ENCODE measurements around the gene TTC39C.
"Not testable (repeated sequence)": the region's sequence is repeated elsewhere in the genome, so short reads cannot be mapped to it uniquely, and the experiment has no call there.

The TTC39C gene

DNA sequence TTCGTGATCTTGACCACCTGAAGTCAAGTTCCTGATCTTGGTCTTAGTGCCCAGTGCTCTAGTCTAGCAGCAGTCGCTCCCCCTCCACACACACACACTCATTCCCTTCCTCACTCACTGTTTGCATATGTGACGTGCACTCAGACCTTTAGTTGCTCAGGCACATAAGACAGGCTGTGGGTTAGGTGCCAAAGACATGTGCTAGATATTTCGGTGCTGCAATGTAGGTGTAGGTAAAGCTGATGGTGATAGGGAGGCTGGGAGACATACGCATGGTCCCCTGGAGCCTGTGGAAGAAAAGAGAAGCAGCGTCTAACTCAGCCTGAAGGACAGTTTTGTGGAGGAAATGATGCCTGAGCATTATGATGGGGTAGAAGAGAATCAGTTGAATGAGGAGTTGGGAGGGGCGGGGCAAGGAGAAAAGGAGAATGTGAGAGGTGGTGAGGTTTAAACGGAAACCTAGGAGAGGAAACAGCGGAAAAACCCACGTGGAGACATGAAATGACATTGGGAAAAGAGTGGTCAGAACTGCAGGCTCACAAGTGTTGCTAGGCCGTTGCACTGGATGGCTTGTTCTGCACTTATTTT is 3.8 kb downstream of the TTC39C start:
- DNase-seq (ENCODE audit: low spot score): no peak

DNA sequence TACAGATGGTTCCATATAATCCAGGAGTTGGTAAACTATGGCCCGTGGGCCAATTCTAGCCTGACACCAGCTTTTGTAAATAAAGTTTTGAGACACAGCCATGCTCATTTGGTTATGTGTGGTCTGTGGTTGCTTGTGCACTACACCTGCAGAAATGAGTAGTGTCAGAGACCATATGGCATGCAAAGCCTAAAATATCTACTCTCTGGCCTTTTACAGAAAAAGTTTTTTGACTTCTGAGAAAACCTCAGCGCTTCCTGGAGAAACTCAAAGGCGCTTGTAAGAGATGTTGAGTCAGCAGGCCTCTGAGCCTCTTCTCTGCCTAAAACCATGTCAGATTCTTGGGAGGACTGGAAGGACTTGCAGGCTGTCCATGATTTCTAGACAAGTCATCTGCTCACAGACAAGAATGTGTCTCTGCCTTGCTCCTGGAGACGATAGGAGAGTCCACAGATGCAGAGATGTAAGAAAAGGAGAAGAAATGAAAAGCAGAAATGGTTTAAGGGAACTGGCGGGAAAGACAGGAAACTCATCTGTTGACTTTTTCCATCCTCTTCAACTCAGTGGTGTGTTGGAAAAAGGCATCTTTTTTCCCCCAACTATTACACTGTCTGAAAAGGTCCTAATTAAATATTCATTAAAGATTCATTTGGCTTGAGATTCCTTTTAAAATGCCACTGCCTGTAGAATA is 5.2 kb downstream of the TTC39C start:
- no peak for DNase-seq (ENCODE audit: low spot score)

DNA sequence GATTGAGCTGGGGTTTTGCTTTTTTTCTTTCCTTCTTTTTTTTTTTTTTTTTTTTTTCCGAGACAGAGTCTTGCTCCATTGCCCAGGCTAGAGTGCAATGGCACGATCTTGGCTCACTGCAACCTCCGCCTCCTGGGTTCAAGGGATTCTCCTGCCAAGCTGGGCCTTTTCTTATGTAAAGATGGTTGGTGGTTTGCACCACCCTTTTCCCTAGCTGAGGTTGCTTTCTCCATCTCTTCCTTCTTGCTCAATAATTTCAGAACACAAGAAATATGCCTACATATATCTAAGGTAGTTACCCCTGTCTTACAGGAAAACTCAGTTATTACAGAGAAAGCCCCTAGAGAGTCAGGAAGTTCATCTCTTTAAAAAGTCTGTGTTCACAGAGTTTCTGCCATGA is 7.0 kb downstream of the TTC39C start:
- DNase-seq (ENCODE audit: low spot score): no peak

DNA sequence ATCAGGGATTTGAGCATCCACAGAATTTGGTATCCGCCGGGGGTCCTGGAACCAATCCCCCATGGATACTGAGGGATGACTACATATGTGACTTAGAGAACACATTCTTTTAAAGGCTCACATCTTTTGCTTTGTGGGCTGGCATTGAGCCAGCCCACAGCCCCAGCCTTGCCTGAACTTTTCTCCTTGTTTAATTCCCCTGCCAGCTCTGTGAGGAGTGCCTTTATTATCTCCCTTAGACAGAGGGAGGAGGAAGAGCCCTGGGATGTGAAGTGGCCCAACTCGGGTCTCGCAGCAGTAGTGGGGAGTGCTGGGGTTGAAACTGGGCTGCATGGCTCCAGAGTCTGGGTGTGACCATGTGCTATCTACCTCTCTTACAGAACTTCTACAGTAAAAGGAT is 7.6 kb downstream of the TTC39C start:
- no peak for DNase-seq (ENCODE audit: low spot score)

DNA sequence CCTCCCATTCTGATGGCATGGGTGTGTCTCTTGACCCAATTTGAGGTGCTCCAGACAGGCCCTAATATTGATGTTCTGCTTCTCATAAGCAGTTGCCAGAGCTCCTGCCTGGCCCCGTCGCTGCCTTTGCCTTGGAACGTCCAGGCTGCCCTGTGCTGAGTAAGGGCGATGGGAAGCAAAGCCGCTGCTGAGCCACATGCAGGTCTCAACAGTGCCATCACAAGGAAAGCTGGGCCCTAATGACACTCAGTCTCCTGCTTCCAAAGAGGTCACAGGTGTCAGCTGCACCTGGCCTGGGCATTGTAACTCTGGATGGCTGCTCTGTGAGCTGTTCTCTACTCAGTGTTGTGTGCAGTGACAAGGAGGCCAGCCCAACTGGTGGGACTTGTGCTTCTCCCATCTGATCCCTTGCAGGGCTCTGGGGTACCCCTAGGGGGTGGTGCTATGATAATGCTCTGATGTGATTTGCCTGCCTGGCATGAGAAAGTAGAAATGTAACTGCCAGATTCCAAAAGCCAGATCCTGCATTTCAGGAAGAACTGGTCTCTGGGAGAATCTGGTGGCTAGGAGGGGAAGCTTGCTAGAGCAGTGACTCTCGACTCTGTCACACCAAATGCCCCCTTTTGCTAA is 8.7 kb downstream of the TTC39C start:
- no peak for DNase-seq (ENCODE audit: low spot score)

DNA sequence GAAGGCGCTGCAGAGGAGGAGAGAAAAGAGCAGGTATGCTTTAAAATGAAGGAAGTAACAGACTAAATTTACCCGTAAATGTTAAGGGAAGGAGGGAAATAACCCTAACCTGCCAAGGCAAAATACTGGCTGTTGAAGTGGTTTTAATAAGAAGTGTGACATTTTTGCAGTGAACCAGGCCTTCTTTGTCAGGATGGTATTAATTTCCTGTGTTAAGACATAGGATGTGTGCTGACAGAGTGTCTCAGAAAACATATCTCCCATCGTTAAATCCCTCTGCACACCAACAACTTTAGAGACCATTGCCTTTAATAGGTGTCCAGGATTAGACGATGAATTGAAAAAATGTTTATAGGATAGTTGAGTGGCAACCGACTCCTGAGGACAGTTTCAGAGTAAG is 9.9 kb downstream of the TTC39C start:
- DNase-seq (ENCODE audit: low spot score): no peak

DNA sequence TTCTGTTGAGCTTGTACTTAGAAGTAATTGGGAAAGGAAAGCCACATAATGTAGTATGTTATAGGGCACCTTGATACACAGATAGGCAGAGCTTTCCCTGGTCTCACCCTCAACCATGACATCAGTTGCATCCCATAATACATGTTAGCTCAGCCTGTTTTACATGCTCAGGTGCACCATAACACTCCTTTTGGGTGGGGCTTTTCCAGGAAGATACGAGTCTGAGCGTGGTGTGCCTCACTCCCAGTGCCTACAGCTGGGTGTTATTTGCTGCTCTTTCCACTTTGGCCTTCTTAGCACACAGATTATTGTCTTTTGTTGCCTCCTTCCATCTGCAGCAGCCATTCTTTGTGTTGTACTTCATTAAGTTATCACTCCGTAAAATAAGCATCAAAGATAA is 11.9 kb downstream of the TTC39C start:
- DNase-seq (ENCODE audit: low spot score): no peak

DNA sequence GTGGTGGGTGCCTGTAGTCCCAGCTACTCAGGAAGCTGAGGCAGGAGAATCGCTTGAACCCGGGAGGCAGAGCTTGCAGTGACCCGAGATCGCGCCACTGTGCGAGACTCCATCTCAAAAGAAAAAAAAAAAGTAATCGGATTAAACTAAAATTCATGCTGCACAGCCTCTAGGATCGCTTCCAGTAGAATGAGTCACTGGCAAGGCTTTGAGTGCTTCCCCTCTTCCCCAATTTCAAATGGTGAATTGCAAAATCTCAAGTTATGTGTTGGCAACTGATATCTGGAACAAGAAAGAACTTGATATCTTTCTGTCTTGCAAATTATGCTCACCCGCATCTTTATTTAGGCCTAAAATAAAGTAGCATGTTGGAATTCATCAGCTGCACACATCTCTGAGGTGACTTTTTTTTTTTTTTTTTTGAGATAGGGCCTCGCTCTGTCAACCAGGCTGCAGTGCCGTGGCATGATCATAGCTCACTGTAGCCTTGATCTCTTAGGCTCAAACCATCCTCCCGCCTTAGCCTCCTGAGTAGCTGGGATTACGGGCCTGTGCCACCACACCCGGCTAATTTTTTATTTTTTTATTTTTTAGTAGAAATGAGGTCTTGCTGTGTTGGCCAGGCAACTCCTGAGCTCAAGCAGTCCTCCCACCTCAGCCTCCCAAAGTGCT is 12.7 kb downstream of the TTC39C start:
- no peak for DNase-seq (ENCODE audit: low spot score)

DNA sequence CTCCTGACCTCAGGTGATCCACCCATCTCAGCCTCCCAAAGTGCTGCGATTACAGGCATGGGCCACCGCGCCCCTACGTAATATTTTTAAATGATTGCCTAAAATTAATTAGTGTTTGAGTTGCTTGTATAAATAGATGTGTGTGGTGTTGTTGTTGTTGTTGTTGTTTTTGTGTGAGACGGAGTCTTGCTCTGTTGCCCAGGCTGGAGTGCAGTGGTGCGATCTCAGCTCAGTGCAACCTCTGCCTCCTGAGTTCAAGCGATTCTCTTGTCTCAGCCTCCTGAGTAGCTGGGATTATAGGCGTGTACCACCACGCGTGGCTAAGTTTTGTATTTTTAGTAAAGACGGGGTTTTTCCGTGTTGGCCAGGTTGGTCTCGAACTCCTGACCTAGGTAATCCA is 14.4 kb downstream of the TTC39C start:
- DNase-seq (ENCODE audit: low spot score): not testable (repeated sequence)

DNA sequence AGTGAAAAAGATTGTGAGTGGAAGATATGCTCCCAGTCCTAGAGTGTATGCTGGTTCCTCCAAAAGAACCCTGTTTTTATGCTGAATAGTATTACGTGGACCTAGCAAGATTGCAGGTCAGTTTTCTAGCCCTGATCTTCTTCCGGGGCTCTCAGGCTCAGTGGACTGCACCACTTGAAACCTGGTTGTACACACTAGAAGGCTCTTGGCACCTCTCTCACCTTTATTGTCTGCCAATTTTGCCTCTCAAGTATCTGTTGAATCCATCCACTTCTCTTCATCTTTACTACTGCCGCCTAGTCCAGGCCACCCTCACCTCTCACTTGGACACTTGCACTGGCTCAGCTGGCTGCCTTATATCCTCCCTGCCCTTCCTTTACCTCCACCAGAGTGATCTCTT is 16.8 kb downstream of the TTC39C start:
- DNase-seq (ENCODE audit: low spot score): no peak

DNA sequence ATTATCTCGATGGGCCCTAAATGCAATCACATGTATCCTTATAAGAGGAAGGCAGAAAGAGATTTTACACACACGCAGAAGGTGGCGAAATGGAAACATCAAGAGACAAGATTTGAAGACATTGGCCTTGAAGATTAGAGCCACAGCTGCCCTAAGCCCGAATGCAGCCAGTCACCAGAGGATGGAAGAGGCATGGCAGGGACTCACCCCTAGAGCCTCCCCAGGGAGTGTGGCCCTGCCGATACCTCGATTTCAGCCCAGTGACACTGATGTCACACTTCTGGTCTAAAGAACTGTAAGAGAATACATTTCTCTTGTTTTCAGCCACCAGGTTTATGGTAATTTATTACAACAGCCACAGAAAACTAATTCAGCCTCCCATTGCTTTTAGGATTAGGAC is 17.4 kb downstream of the TTC39C start:
- no peak for DNase-seq (ENCODE audit: low spot score)

DNA sequence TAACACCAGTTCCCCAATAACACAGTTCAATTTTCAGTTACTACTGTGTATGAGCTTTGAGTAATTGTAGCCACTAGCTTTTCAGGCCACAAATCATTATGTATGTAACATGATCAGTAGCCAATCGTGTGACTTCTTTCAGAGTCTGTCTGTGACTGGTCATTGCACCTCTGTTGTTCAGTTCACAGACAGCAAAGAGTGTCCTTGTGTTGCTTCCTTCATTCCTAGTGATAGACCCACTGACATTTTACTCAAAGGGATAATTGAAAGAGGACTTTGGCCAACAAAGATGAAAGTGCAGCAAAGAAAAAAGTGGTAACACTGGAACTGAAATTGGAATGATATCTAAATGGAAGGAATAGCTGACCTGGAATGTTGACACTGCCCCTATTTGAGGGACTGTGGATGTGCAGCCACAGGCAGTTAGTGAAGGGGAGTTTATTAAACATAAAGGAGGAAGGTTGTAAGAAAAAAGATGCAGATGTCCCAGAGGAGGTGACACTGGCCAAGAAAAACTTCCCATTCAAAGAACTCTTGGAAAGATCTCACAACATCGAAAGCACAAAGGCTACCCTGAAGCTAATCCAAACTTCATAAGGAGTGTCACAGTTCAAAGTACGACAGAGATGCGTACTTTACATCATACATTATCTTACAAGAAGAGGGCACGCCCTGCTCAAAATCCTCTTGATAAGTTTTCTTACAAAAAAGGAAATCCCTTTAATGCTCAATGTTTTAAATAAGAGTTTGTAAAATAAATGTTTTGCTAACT is 19.3 kb downstream of the TTC39C start:
- DNase-seq (ENCODE audit: low spot score): no peak

DNA sequence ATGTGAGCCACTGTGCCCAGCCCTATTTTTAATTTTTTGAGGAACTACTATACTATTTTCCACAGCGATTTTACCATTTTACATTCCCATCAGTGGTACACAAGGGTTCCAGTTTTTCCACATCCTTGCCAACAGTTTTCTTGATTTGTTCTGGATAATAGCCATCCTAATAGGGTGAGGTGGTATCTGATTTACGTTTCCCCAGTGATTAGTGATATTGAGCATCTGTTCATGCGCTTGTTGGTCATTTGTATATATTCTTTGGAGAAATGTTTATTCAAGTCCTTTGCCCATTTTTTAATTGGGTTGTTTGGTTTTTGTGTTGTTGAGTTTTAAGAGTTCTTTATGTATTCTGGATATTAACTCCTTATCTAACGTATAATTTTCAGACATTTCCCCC is 20.8 kb downstream of the TTC39C start:
- DNase-seq (ENCODE audit: low spot score): no peak

DNA sequence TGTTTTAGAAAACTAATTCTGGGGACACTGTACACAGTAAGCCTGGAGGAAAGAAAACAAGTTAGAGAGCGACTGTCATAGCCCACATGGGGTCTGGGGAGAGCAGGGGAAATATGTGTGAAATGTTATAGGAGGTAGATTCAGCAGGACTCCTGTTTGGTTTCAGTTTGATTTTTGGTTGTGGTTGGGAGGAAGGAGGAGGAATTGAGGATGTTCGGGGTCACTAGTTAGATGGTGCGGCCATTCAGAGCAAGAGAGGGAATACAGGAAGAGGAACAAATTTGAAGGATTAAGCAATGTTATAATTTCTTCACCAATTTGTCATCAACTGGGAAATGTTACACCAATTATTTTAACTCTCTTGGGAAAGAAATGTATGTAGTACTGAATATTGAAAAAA is 25.1 kb downstream of the TTC39C start:
- DNase-seq (ENCODE audit: low spot score): no peak

DNA sequence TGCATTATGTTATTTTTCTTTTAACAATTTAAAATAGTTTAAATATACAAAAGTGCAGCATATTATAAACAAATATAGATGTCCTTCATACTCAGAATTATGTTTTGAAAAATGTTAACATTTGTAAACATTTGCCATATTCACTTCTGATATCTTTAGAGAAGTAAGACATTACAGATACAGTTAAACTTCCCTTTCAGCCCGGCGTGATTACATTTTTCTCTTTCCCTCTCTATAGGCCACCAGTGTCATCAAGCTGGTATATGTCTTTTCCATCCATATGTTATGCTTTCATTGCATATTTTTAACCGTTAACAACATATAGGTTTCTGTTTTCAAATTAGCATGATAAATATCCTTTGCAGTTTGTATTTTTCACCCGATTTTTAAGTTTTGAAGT is 27.1 kb downstream of the TTC39C start:
- no peak for DNase-seq (ENCODE audit: low spot score)

DNA sequence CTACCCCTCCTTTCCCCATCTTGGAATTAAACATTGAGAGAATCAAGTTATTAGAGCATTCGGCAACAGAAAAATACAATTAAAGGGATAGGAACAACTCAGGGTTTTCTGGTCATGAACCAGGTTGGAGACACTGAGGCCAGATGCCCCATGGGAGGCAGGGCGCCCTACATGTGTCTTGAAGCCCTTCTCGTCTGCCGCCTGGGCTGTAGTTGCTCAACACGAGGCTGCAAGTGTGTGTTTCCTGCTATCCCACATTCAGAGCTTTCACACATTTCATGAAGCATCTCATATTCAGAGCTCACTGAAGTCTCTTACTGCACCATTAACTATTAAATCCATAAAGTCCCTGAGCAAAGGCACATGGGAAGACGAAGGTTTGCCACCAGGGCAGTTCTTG is 28.8 kb downstream of the TTC39C start:
- DNase-seq (ENCODE audit: low spot score): no peak

DNA sequence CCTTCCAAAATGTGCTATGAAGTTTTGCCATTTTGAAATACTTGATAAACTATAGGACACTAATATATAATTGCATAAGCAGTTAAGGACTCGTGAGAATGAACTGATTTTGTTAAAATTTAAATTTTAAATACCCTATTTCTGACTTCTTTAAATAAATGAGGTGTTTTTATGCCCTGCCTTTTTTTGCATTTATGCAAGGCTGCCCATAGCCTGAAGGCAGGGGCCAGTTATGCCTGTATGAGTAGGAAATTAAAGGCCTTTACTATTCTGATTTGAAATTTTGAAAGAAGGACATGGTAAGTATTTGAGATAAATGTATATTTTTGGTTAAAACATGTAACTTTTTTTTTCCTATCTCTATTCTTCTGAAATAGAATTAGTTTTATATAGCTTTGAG is 33.7 kb downstream of the TTC39C start:
- no peak for DNase-seq (ENCODE audit: low spot score)

DNA sequence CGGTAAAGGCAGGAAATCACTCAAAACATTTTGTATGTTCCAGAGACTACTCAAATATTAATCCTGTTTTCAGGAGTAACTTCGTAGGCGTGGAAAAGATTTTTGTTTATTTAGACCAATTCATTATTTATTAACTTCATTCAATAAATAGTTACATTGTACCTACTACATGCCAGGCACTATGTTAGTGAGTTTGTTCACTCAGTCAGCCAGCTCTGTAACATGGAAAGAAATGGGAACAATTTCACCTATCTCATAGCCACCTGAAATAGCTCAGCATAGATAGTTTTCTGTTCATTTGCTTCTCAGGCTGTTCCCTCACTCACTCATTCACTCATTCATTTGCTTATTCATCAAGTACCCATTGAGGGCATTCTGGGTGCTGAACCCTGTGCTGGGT is 34.6 kb downstream of the TTC39C start:
- no peak for DNase-seq (ENCODE audit: low spot score)

DNA sequence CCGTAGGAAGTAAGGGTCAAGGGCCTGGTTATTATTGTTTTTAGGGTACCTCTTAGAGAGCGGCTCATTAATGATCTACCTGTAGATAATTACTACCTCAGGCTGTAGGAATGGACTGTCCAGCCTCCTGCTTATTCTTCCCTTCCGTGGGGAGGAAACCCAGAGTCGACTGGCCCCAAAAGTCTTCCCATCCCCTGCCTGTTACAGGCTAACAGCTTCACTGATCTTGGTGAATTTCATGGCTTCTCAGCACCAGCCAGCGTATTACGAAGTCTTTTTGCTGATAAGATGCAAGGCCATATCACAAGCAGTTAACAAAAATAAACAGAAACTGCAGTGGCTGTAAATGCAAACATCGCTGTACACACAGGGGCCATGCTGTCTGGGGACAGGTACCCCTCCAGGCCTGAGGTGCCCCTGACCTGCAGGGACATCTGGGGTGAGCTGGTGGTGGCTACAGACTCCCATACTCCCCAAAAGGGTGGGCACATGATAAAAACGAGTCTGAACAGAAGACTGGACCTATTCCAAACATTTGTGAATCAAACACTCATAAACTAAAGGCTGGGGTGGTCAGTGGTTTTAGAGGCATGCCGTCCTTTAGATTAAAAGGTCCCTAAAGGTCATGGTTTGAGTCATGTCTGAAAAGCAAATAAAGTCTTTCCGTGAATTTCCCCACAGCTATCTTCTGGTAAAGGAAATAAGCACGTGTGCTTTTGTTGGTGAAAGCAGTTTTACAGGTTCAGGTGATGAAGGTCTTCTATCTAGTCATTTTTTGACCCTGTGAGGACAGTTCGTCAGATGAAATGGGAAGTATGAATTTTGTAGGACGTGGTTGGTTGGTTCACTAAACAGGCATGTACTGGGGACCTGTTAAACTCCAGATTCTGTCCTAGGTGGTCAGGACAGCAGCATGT is 36.7 kb downstream of the TTC39C start:
- no peak for DNase-seq (ENCODE audit: low spot score)

DNA sequence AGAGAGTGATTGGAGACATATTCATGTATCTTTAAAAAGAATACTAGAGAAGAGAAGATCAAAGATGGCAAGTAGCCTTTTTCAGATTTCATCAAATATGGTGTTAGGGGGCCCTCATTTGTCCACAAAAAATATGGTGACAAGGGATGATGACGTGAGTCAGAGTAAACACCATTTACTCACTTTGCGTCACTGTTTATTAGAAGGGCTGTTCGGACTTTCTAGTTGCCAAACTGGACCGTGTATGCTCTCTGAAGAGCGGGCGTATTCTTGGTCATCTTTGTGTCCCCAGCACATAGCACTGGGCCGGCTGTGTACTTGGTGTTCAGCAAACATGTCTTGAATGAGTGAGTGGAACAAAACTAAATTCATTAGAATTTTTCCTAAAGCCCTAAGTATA is 37.5 kb downstream of the TTC39C start:
- no peak for DNase-seq (ENCODE audit: low spot score)

DNA sequence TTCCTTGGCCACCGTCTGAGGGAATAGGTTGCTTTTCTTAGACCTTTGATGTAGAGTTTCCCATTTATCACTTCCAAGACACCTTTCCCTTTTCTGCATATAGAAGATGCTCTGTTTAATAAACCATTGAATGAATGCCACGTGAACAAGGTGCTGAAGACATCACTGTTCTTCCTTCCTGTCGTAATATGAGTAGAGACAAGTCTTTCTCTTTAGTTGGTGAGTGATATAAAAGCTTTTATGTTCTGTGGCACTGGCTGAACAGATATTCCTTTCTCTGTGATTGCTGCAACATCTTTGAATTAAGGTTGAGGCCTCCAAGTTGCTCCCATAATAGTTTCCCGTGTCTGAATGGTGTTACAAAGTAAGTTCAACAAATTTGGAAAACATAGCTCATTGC is 38.7 kb downstream of the TTC39C start:
- DNase-seq (ENCODE audit: low spot score): no peak
